ENCODE data around the gene CYB5D1.

DNA sequence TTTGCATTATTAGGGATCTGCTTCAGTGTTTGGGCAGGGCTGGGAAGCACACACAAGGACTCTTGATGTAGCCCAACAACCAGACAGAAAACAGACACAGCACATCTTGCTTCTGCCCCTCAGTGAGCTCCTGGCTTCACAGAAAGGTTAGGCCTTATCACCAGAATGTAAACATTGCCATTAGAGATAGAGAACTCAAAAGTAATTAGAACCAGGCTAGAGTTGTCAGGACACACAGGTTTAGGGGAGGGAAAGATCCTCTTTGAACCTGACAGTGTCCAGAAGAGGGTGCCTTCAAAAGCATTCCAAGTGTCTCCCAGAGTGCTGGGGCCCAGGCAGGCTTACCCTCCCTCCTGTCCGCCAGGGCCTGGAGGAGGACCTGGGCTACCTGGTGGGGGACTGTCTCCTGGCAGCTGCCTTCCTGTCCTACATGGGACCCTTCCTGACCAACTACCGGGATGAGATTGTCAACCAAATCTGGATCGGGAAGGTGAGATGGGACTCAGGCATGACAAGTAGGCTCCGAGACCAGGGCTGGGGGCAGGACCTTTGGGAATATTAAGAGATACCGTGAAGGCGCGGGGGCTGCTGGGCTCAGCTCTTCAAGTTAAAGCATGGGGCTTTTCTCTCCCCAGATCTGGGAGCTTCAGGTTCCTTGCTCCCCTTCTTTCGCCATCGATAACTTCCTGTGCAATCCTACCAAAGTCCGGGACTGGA is 40.7 kb upstream of the CYB5D1 start:
- TF ChIP-seq POLR2A (IDR thresholded peaks at IDR 0.05) = no peak
- TF ChIP-seq, protein P1, sequence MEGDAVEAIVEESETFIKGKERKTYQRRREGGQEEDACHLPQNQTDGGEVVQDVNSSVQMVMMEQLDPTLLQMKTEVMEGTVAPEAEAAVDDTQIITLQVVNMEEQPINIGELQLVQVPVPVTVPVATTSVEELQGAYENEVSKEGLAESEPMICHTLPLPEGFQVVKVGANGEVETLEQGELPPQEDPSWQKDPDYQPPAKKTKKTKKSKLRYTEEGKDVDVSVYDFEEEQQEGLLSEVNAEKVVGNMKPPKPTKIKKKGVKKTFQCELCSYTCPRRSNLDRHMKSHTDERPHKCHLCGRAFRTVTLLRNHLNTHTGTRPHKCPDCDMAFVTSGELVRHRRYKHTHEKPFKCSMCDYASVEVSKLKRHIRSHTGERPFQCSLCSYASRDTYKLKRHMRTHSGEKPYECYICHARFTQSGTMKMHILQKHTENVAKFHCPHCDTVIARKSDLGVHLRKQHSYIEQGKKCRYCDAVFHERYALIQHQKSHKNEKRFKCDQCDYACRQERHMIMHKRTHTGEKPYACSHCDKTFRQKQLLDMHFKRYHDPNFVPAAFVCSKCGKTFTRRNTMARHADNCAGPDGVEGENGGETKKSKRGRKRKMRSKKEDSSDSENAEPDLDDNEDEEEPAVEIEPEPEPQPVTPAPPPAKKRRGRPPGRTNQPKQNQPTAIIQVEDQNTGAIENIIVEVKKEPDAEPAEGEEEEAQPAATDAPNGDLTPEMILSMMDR (IDR thresholded peaks at IDR 0.05) = no peak
- TF ChIP-seq POLR2AphosphoS5 (IDR thresholded peaks at IDR 0.05; ENCODE audit: insufficient read depth in 1 of 2, low read depth in 1 of 2) = no peak

All from vagina (tissue), 2 donors.